AG08395 (cell line): ENCODE measurements around the gene KIAA0930.

ENCODE experiments used
- DNase-seq: peaks from one replicate; pipeline ENCODE4 v3.0.0; 2012; ENCODE audit warnings: mixed read lengths, low spot score

KIAA0930 gene

GRCh38 chr22:45237065-45237990 is 3.4 kb downstream of the KIAA0930 start:
- DNase-seq, result no peak

- DNase-seq, result no peak
Measured at GRCh38 chr22:45235851-45236342, 4.8 kb downstream of the KIAA0930 start.

GRCh38 chr22:45235101-45235777 is 5.5 kb downstream of the KIAA0930 start:
- no peak for DNase-seq

- DNase-seq, result no peak
Measured at GRCh38 chr22:45233827-45234226, 6.9 kb downstream of the KIAA0930 start.

GRCh38 chr22:45233386-45233785 is 7.3 kb downstream of the KIAA0930 start:
- DNase-seq, result no peak

GRCh38 chr22:45231293-45231692 is 9.4 kb downstream of the KIAA0930 start:
- no peak for DNase-seq

GRCh38 chr22:45230026-45230721 is 10.5 kb downstream of the KIAA0930 start:
- no peak for DNase-seq

GRCh38 chr22:45229181-45229580 is 11.5 kb downstream of the KIAA0930 start:
- DNase-seq, result no peak

- no peak for DNase-seq
Measured at GRCh38 chr22:45228401-45228754, 12.3 kb downstream of the KIAA0930 start.

GRCh38 chr22:45227645-45228400 is 12.9 kb downstream of the KIAA0930 start:
- no peak for DNase-seq

- DNase-seq, result peak; percentile 66
Measured at GRCh38 chr22:45226503-45227186, 14.0 kb downstream of the KIAA0930 start.

- peak; percentile 70 for DNase-seq
Measured at GRCh38 chr22:45225732-45226502, 14.8 kb downstream of the KIAA0930 start.

- DNase-seq, result no peak
Measured at GRCh38 chr22:45224988-45225731, 15.5 kb downstream of the KIAA0930 start.

GRCh38 chr22:45224331-45224730 is 16.4 kb downstream of the KIAA0930 start:
- DNase-seq, result no peak

GRCh38 chr22:45223304-45224117 is 17.2 kb downstream of the KIAA0930 start:
- no peak for DNase-seq

GRCh38 chr22:45221201-45221600 is 19.5 kb downstream of the KIAA0930 start:
- no peak for DNase-seq

- DNase-seq, result no peak
Measured at GRCh38 chr22:45218976-45219375, 21.7 kb downstream of the KIAA0930 start.

GRCh38 chr22:45217806-45218205 is 22.9 kb downstream of the KIAA0930 start:
- no peak for DNase-seq

GRCh38 chr22:45217345-45217744 is 23.3 kb downstream of the KIAA0930 start:
- no peak for DNase-seq
